ENCODE measurements around the gene TRHDE. TPM values are rescaled to one million over a fixed set of nuclear protein-coding genes. Genes with fewer than 3 reads are reported as not detected.

The TRHDE gene
- total RNA-seq, 1 experiment from 2014 or later: 16.5 TPM

- CTCF ChIA-PET: no interaction called here
- DNase-seq (no peak), ATAC-seq (no peak)
- intact Hi-C loops (cut with micrococcal nuclease): no loop called here
- no peak overlapping the region for H3K27ac ChIP-seq (ENCODE audit: low read length)
- H3K4me3 ChIP-seq (ENCODE audit: low read length): no peak overlapping the region
- H3K9me2 ChIP-seq (replicated peaks; ENCODE audit: low read length): no peaks in the 10 kb centered on the region
- TF ChIP-seq EZH2 (IDR thresholded peaks at IDR 0.05; ENCODE audit: low read length, unreplicated experiment) (no peak), EZH2phosphoT487 (IDR thresholded peaks at IDR 0.05; ENCODE audit: borderline replicate concordance, low read length) (no peak), CTCF (conservative IDR thresholded peaks at IDR 0.05; ENCODE audit: low read depth, low read length) (no peak)
- no peaks in the 10 kb centered on the region for H4K20me1 ChIP-seq (ENCODE audit: low read length)
- no peaks in the 10 kb centered on the region for H3K36me3 ChIP-seq (ENCODE audit: low read depth, low read length)
- POLR2A ChIA-PET (ENCODE audit: unreplicated experiment): no interaction called here
- H3F3A ChIP-seq (ENCODE audit: low read length, unreplicated experiment): no peaks in the 10 kb centered on the region
- no peaks in the 10 kb centered on the region for H3K27me3 ChIP-seq (ENCODE audit: low read length)
- no peaks in the 10 kb centered on the region for H3K9me3 ChIP-seq (ENCODE audit: low read length)
- H3K4me1 ChIP-seq (ENCODE audit: insufficient read depth, low read length): no peaks in the 10 kb centered on the region
- H3K79me2 ChIP-seq (ENCODE audit: low read length): no peaks in the 10 kb centered on the region
- no peak overlapping the region for H3K4me2 ChIP-seq (ENCODE audit: low read length)
- no peak overlapping the region for H2AFZ ChIP-seq (ENCODE audit: low read length)
- H3K9ac ChIP-seq (ENCODE audit: low read length): no peak overlapping the region
- no TSS peak for BruUV-seq (replicated peaks)
Measured at GRCh38 chr12:72471806-72472205, 199.6 kb downstream of the TRHDE start.

- TF ChIP-seq EZH2phosphoT487 (IDR thresholded peaks at IDR 0.05; ENCODE audit: borderline replicate concordance, low read length): no peak
- 0 out of 2 replicates have a peak, but pooled peaks have one; percentile 22 for TF ChIP-seq CTCF (conservative IDR thresholded peaks at IDR 0.05; ENCODE audit: low read depth, low read length)
- no peak for TF ChIP-seq EZH2 (IDR thresholded peaks at IDR 0.05; ENCODE audit: low read length, unreplicated experiment)
- intact Hi-C loops (cut with micrococcal nuclease): no loop called here
- H3K36me3 ChIP-seq (ENCODE audit: low read depth, low read length): no peaks in the 10 kb centered on the region
- no peaks in the 10 kb centered on the region for H3K79me2 ChIP-seq (ENCODE audit: low read length)
- DNase-seq: peak; percentile 2
- BruUV-seq (replicated peaks): no TSS peak
- no peak overlapping the region for H3K4me2 ChIP-seq (ENCODE audit: low read length)
- ChIA-PET POLR2A (ENCODE audit: unreplicated experiment) (no interaction called here), CTCF (no interaction called here)
- H3K27ac ChIP-seq (ENCODE audit: low read length): no peak overlapping the region
- ATAC-seq: no peak
- no peaks in the 10 kb centered on the region for H4K20me1 ChIP-seq (ENCODE audit: low read length)
- no peaks in the 10 kb centered on the region for H3K27me3 ChIP-seq (ENCODE audit: low read length)
- H3K9ac ChIP-seq (ENCODE audit: low read length): no peak overlapping the region
- no peaks in the 10 kb centered on the region for H3K4me1 ChIP-seq (ENCODE audit: insufficient read depth, low read length)
- no peaks in the 10 kb centered on the region for H3K9me2 ChIP-seq (replicated peaks; ENCODE audit: low read length)
- no peak overlapping the region for H3K4me3 ChIP-seq (ENCODE audit: low read length)
- no peaks in the 10 kb centered on the region for H3F3A ChIP-seq (ENCODE audit: low read length, unreplicated experiment)
- H2AFZ ChIP-seq (ENCODE audit: low read length): no peak overlapping the region
- H3K9me3 ChIP-seq (ENCODE audit: low read length): no peaks in the 10 kb centered on the region
Measured at GRCh38 chr12:72472350-72472749, 200.2 kb downstream of the TRHDE start.

GRCh38 chr12:72476301-72476700 is 204.1 kb downstream of the TRHDE start:
- BruUV-seq (replicated peaks): no TSS peak

More at GRCh38 chr12:72476301-72476700, 204.1 kb downstream of the TRHDE start:
- H3K9ac ChIP-seq (ENCODE audit: low read length): no peak overlapping the region
- H3K4me3 ChIP-seq (ENCODE audit: low read length): no peak overlapping the region
- no peak overlapping the region for H2AFZ ChIP-seq (ENCODE audit: low read length)
- no peaks in the 10 kb centered on the region for H3K36me3 ChIP-seq (ENCODE audit: low read depth, low read length)
- ATAC-seq: no peak
- DNase-seq: no peak
- intact Hi-C loops (cut with micrococcal nuclease): no loop called here
- H3K27me3 ChIP-seq (ENCODE audit: low read length): no peaks in the 10 kb centered on the region
- no peaks in the 10 kb centered on the region for H3K4me1 ChIP-seq (ENCODE audit: insufficient read depth, low read length)
- H3K9me3 ChIP-seq (ENCODE audit: low read length): no peaks in the 10 kb centered on the region
- TF ChIP-seq CTCF (conservative IDR thresholded peaks at IDR 0.05; ENCODE audit: low read depth, low read length) (no peak), EZH2phosphoT487 (IDR thresholded peaks at IDR 0.05; ENCODE audit: borderline replicate concordance, low read length) (no peak), EZH2 (IDR thresholded peaks at IDR 0.05; ENCODE audit: low read length, unreplicated experiment) (no peak)
- H3K9me2 ChIP-seq (replicated peaks; ENCODE audit: low read length): no peaks in the 10 kb centered on the region
- no peak overlapping the region for H3K27ac ChIP-seq (ENCODE audit: low read length)
- POLR2A ChIA-PET (ENCODE audit: unreplicated experiment): no interaction called here
- CTCF ChIA-PET: no interaction called here
- no peaks in the 10 kb centered on the region for H3K79me2 ChIP-seq (ENCODE audit: low read length)
- no peaks in the 10 kb centered on the region for H4K20me1 ChIP-seq (ENCODE audit: low read length)
- H3F3A ChIP-seq (ENCODE audit: low read length, unreplicated experiment): no peaks in the 10 kb centered on the region
- no peak overlapping the region for H3K4me2 ChIP-seq (ENCODE audit: low read length)
